LNCAP (cell line): Measurements from ENCODE around the gene TLL2.

Source experiments
- CTCF ChIP-seq: fragments of 450-650 bp; IDR thresholded peaks from 2 replicates; pipeline ENCODE4 v1.5.1; 2017; ENCODE audit warnings: mild to moderate bottlenecking

The TLL2 gene

GRCh38 chr10:96540240-96540639 lies 26.5 kb upstream of the TLL2 start:
- TF ChIP-seq CTCF: no peak

GRCh38 chr10:96538683-96539082 lies 25.0 kb upstream of the TLL2 start:
- TF ChIP-seq CTCF: no peak

GRCh38 chr10:96536129-96536528 lies 22.4 kb upstream of the TLL2 start:
- no peak for TF ChIP-seq CTCF

GRCh38 chr10:96532523-96532922 lies 18.8 kb upstream of the TLL2 start:
- TF ChIP-seq CTCF: no peak

GRCh38 chr10:96529634-96530279 lies 16.0 kb upstream of the TLL2 start:
- TF ChIP-seq CTCF: no peak

- TF ChIP-seq CTCF: no peak
Observed at GRCh38 chr10:96524741-96525140, 11.0 kb upstream of the TLL2 start.

- TF ChIP-seq CTCF: no peak
Observed at GRCh38 chr10:96517284-96517683, 3.6 kb upstream of the TLL2 start.

GRCh38 chr10:96516337-96516736 lies 2.6 kb upstream of the TLL2 start:
- TF ChIP-seq CTCF: no peak
